IPS-NIHi7 (cell line): ENCODE data around the gene IGSF6.
A peak's percentile ranks its signal among the peaks of the same experiment; 100 is the strongest.
"Not testable (repeated sequence)": the region's sequence is repeated elsewhere in the genome, so short reads cannot be mapped to it uniquely, and the experiment has no call there.

Experiments
- DNase-seq: peaks from one replicate; pipeline ENCODE4 v3.0.0; 2012; ENCODE audit warnings: mixed read lengths; ENCODE audit errors: extremely low spot score

Gene IGSF6

GRCh38 chr16:21652453-21652852, at the start of gene IGSF6:
TSS of gene IGSF6 (minus strand) at chr16:21652608. CDS start at chr16:21652598, 10 bp downstream.
- no peak for DNase-seq

- no peak for DNase-seq
Measured at GRCh38 chr16:21701271-21701670, 48.9 kb upstream of the IGSF6 start.

- DNase-seq, result no peak
Measured at GRCh38 chr16:21698169-21699032, 46.0 kb upstream of the IGSF6 start.

GRCh38 chr16:21697032-21697431, 44.6 kb upstream of the IGSF6 start:
- no peak for DNase-seq

- DNase-seq, result no peak
Measured at GRCh38 chr16:21694609-21695008, 42.2 kb upstream of the IGSF6 start.

GRCh38 chr16:21690967-21691366, 38.6 kb upstream of the IGSF6 start:
- not testable (repeated sequence) for DNase-seq

- DNase-seq, result no peak
Measured at GRCh38 chr16:21689107-21689506, 36.7 kb upstream of the IGSF6 start.

GRCh38 chr16:21685034-21685455, 32.6 kb upstream of the IGSF6 start:
- DNase-seq, result peak; percentile 89

GRCh38 chr16:21684199-21684598, 31.8 kb upstream of the IGSF6 start:
- peak; percentile 76 for DNase-seq

- DNase-seq, result no peak
Measured at GRCh38 chr16:21683184-21683583, 30.8 kb upstream of the IGSF6 start.

- DNase-seq, result not testable (repeated sequence)
Measured at GRCh38 chr16:21680714-21681113, 28.3 kb upstream of the IGSF6 start.

- not testable (repeated sequence) for DNase-seq
Measured at GRCh38 chr16:21674456-21674855, 22.0 kb upstream of the IGSF6 start.

GRCh38 chr16:21673469-21673868, 21.1 kb upstream of the IGSF6 start:
- DNase-seq, result no peak

GRCh38 chr16:21667575-21667974, 15.2 kb upstream of the IGSF6 start:
- DNase-seq, result no peak

- DNase-seq, result no peak
Measured at GRCh38 chr16:21666772-21667171, 14.4 kb upstream of the IGSF6 start.

- no peak for DNase-seq
Measured at GRCh38 chr16:21664801-21665492, 12.5 kb upstream of the IGSF6 start.

GRCh38 chr16:21663889-21664647, 11.7 kb upstream of the IGSF6 start, which contains the start of gene OTOA:
TSS of gene OTOA (plus strand) at chr16:21663968. CDS start at chr16:21678515, 14,547 bp downstream.
- peak; percentile 64 for DNase-seq

- no peak for DNase-seq
Measured at GRCh38 chr16:21659124-21659523, 6.7 kb upstream of the IGSF6 start.

- DNase-seq, result peak; percentile 67
Measured at GRCh38 chr16:21656795-21657768, 4.7 kb upstream of the IGSF6 start.

- no peak for DNase-seq
Measured at GRCh38 chr16:21654881-21655280, 2.5 kb upstream of the IGSF6 start.

GRCh38 chr16:21654466-21654865, 2.1 kb upstream of the IGSF6 start:
- no peak for DNase-seq
